Measurements from ENCODE around the gene DBF4. TPM values are rescaled to one million over a fixed set of nuclear protein-coding genes. Genes with fewer than 3 reads are reported as not detected.

DBF4 gene
- polyA plus RNA-seq, 1 of the 3 experiments (the other 2 are of a cell fraction) = 7.6 TPM

Other genes with a start within 250 kb of the DBF4 start
- 0.05 and 0.10 TPM in 2 replicates for gene RUNDC3B, start 248.1 kb upstream of the DBF4 start, polyA plus RNA-seq (2012; rRNA removed)
- 5.5 and 8.5 TPM in 2 replicates for gene SLC25A40, start 133 bp upstream of the DBF4 start, polyA plus RNA-seq (2012; rRNA removed)
- gene ADAM22, start 57.8 kb downstream of the DBF4 start, polyA plus RNA-seq (2012; rRNA removed) = 3.0 and 4.8 TPM in 2 replicates